Glutamatergic neuron (in vitro differentiated cells): ENCODE measurements around the gene GINS2. TPM values are rescaled to one million over a fixed set of nuclear protein-coding genes. Genes with fewer than 3 reads are reported as not detected.

Experiments
- DNase-seq: peaks from one replicate; pipeline ENCODE4 v3.0.0; 2022
- H3K27ac Mint-ChIP-seq: one replicate; pipeline ENCODE4 v1.8.0; 2020; ENCODE audit warnings: mild to moderate bottlenecking, mixed read lengths, inconsistent platforms; ENCODE audit not compliant: unreplicated experiment
- H3K27me3 Mint-ChIP-seq: one replicate; pipeline ENCODE4 v1.8.0; 2020; ENCODE audit warnings: mild to moderate bottlenecking, moderate library complexity, mixed read lengths, inconsistent platforms; ENCODE audit not compliant: unreplicated experiment
- H3K36me3 Mint-ChIP-seq: one replicate; pipeline ENCODE4 v1.8.0; 2020; ENCODE audit warnings: mild to moderate bottlenecking, mixed read lengths, inconsistent platforms; ENCODE audit not compliant: unreplicated experiment
- H3K4me1 Mint-ChIP-seq: one replicate; pipeline ENCODE4 v1.8.0; 2020; ENCODE audit warnings: mild to moderate bottlenecking, low read depth, mixed read lengths, inconsistent platforms; ENCODE audit not compliant: unreplicated experiment
- H3K4me3 Mint-ChIP-seq: one replicate; pipeline ENCODE4 v1.8.0; 2020; ENCODE audit warnings: mild to moderate bottlenecking, mixed read lengths, inconsistent platforms; ENCODE audit not compliant: unreplicated experiment
- H3K9me3 Mint-ChIP-seq: one replicate; pipeline ENCODE4 v1.8.0; 2020; ENCODE audit warnings: mild to moderate bottlenecking, moderate library complexity, mixed read lengths, inconsistent platforms; ENCODE audit not compliant: unreplicated experiment
- total RNA-seq: library from RNA; stranded (reverse); fragmentation: NEBNext Ultra II Directional; extraction: Animal tissue kit (Norgen Biotek cat#: 25700); gene quantifications from one replicate; pipeline ENCODE4 v1.2.1, GENCODE V29; 2021; ENCODE audit not compliant: unreplicated experiment
- TF ChIP-seq, protein P1 (sequence below): fragments of 200-600 bp; sonication (generic); IDR thresholded peaks from one replicate; pipeline ENCODE4 v1.5.0; 2021; ENCODE audit not compliant: partially characterized antibody, unreplicated experiment

Gene GINS2
- total RNA-seq, 1 donor from 2014 or later = 7.1 TPM

DNA sequence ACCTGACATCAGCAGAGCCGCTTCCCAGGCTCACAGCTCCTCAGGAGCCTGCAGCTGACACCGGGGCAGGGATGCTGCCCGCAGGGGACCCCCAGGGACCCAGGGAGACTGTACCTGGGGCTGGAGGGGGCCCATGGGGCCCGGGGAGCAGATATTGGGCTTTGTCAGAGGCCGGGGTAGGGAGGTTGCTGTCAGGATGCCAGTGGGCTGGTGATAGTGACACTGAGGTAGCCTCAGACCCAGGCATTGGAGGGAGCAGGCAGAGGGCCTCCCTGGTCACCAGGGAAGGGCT, 60.5 kb downstream of the GINS2 start:
- TF ChIP-seq, protein P1, sequence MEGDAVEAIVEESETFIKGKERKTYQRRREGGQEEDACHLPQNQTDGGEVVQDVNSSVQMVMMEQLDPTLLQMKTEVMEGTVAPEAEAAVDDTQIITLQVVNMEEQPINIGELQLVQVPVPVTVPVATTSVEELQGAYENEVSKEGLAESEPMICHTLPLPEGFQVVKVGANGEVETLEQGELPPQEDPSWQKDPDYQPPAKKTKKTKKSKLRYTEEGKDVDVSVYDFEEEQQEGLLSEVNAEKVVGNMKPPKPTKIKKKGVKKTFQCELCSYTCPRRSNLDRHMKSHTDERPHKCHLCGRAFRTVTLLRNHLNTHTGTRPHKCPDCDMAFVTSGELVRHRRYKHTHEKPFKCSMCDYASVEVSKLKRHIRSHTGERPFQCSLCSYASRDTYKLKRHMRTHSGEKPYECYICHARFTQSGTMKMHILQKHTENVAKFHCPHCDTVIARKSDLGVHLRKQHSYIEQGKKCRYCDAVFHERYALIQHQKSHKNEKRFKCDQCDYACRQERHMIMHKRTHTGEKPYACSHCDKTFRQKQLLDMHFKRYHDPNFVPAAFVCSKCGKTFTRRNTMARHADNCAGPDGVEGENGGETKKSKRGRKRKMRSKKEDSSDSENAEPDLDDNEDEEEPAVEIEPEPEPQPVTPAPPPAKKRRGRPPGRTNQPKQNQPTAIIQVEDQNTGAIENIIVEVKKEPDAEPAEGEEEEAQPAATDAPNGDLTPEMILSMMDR = no peak
- Mint-ChIP-seq H3K27ac (peak overlapping the region; percentile 90), H3K4me3 (peak overlapping the region; percentile 77), H3K4me1 (peaks cover 46% of the 10 kb centered on the region), H3K27me3 (peaks cover 33% of the 10 kb centered on the region), H3K36me3 (no peaks in the 10 kb centered on the region), H3K9me3 (peaks cover 47% of the 10 kb centered on the region)
- DNase-seq = no peak

DNA sequence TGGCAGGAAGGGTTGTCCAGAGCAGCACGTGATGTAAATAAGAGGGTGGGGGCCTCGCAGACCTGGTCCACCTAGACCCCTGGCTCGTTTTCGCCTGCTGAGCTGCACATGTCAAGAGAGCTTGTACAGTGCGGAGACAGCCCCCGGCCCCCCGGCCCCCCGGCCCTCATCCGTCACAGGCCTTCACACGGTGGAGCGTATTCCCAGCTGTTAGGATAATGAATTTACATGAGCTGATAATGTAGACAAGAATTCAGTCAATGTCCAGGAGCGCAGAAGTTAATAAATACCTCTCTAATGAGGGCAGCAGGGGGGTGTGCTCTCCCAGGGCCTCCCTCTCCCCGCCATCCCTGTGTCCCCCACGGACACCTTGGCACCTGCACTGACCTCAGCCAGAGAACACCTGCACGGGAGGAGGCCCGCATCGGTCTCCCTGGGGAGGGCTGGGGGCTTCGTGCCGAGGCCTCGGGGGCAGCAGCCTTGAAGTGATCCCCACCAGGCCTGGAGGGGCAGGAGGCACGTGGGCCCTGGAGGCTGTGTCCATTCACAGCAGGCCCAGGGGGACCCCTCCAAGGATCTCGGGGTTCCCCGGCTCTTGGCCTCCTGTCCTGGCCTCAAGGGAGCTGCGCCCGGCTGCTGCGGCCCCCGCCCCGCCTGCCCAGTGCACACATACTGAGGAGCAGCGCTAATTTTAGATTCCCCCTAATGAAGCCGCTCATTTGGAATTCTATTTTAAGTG, 61.1 kb downstream of the GINS2 start:
- H3K27ac Mint-ChIP-seq = peak overlapping the region; percentile 95

DNA sequence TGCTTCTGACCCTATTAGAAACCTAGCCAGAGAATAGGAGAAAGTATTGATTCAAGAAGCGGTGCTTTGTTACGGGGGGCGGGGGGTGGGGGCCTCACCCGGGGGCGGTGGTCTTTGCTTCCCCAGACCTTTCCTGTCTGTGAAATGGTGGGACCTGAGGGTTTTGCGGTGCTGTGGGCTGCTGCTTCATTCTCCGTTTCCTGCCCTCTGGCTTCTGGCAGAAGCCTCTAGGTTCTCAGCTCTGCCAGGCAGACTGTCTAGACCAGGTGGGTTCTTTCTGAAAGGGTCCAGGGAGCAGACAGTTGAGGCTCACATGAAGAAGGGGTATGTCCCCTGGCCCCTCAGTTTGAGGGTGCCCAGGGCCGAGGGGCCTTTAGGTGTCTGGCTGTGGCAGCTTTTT, 61.7 kb downstream of the GINS2 start:
- TF ChIP-seq, protein P1 = no peak
- H3K9me3 Mint-ChIP-seq = peaks cover 56% of the 10 kb centered on the region
- H3K27ac Mint-ChIP-seq = peak overlapping the region; percentile 95
- no peak for DNase-seq
- peak overlapping the region; percentile 75 for H3K4me3 Mint-ChIP-seq
- H3K4me1 Mint-ChIP-seq = peaks cover 54% of the 10 kb centered on the region
- no peaks in the 10 kb centered on the region for H3K36me3 Mint-ChIP-seq
- H3K27me3 Mint-ChIP-seq = peaks cover 35% of the 10 kb centered on the region

More for the DNA sequence above, 61.1 kb downstream of the GINS2 start:
- Mint-ChIP-seq H3K27me3 (peaks cover 35% of the 10 kb centered on the region), H3K4me3 (peak overlapping the region; percentile 77), H3K36me3 (no peaks in the 10 kb centered on the region), H3K9me3 (peaks cover 51% of the 10 kb centered on the region), H3K4me1 (peaks cover 51% of the 10 kb centered on the region)
- no peak for DNase-seq
- TF ChIP-seq, protein P1 = no peak

Other genes starting within 250 kb of the GINS2 start
- 473 TPM for gene GSE1, start 75.6 kb downstream of the GINS2 start, total RNA-seq
- 2.6 TPM for gene C16orf74, start 62.1 kb upstream of the GINS2 start, total RNA-seq
- gene EMC8, start 110.6 kb upstream of the GINS2 start, total RNA-seq = 34.2 TPM
- gene COX4I1, start 110.7 kb upstream of the GINS2 start, total RNA-seq = 544 TPM
- gene IRF8, start 210.2 kb upstream of the GINS2 start, total RNA-seq = 1.0 TPM